IPS DF 6.9 (cell line): ENCODE data around the gene DLL4.

Experiments used
- DNase-seq: peaks from one replicate; pipeline ENCODE4 v3.0.0-alpha.2; 2013; ENCODE audit warnings: low read depth, low spot score
- H3K27ac ChIP-seq: one replicate; pipeline ENCODE4 v1.5.1; 2013; ENCODE audit warnings: low read length, control low read depth
- H3K27me3 ChIP-seq: 2 replicates; pipeline ENCODE4 v1.6.1; 2013; ENCODE audit warnings: mild to moderate bottlenecking, low read length; ENCODE audit not compliant: control insufficient read depth, insufficient read depth
- H3K36me3 ChIP-seq: 2 replicates; pipeline ENCODE4 v1.6.1; 2013; ENCODE audit warnings: low read length; ENCODE audit not compliant: control insufficient read depth, insufficient read depth
- H3K4me1 ChIP-seq: 2 replicates; pipeline ENCODE4 v1.6.1; 2013; ENCODE audit warnings: low read length; ENCODE audit not compliant: control insufficient read depth, insufficient read depth
- H3K4me3 ChIP-seq: 2 replicates; pipeline ENCODE4 v1.5.1; 2013; ENCODE audit warnings: mild to moderate bottlenecking, low read length
- H3K9me3 ChIP-seq: 2 replicates; pipeline ENCODE4 v1.6.1; 2013; ENCODE audit warnings: low read length, inconsistent platforms; ENCODE audit not compliant: control insufficient read depth, insufficient read depth
- WGBS: extraction: QIAGEN DNeasy Blood & Tissue Kit; methylation state at CpG from one replicate; pipeline ENCODE4 v1.1.7; 2013; ENCODE audit warnings: mixed read lengths, missing lambda C conversion rate; ENCODE audit not compliant: insufficient read length, insufficient coverage; 5-methylcytosine and 5-hydroxymethylcytosine counted together

DLL4 gene

DNA sequence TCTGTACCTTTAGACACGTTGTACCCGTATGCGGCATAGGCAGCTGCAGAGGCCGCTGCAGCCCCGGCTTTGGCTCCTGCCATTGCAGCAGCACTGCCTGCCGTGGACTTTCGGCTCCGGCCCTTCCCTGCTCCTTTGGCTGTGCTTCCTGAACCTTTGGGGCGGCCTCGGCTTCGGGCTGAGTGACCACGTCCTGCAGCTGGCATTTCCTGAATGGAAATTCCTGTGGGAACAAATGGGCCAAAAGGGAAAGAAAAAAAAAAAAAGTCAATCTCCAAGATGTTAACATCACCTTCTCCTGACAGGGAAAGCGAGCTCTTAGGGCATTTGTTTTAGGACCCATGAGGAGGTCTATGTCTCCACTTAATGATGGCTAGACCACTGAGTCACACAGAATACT, 53.7 kb downstream of the DLL4 start:
- Histone ChIP-seq H3K27ac (no peak overlapping the region), H3K36me3 (peaks cover 37% of the 10 kb centered on the region), H3K27me3 (no peaks in the 10 kb centered on the region), H3K9me3 (no peaks in the 10 kb centered on the region), H3K4me1 (no peaks in the 10 kb centered on the region), H3K4me3 (no peak overlapping the region)
- WGBS, result no CpG with 5 or more reads among the region's 13 CpGs
- DNase-seq, result no peak

DNA sequence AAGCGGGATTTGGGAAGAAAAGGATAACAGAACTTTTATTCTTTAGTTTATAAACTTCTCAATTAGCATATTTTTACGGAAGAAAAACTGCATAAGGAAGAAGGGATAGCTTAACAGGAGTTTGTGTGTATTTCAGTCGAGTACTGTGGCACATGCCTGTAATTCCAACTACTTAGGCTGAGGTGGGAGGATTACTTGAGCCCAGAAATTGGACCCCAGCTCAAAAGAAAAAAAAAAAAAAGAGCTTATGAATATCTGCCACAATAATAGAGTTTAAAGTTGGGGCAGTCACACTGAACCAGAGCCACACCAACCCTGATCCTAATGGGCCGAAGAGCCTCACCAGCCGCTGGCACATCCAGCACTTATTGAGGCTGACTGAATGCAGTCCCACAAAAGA, 55.3 kb downstream of the DLL4 start:
- Histone ChIP-seq H3K36me3 (peaks cover 32% of the 10 kb centered on the region), H3K4me3 (no peak overlapping the region), H3K27me3 (no peaks in the 10 kb centered on the region), H3K27ac (no peak overlapping the region), H3K4me1 (no peaks in the 10 kb centered on the region), H3K9me3 (no peaks in the 10 kb centered on the region)
- no peak for DNase-seq
- no CpG with 5 or more reads among the region's 5 CpGs for WGBS

GRCh38 chr15:40984964-40985363, 55.8 kb downstream of the DLL4 start:
- Histone ChIP-seq H3K27ac (no peak overlapping the region), H3K4me1 (no peaks in the 10 kb centered on the region), H3K36me3 (peaks cover 28% of the 10 kb centered on the region), H3K4me3 (no peak overlapping the region), H3K27me3 (no peaks in the 10 kb centered on the region), H3K9me3 (no peaks in the 10 kb centered on the region)
- no peak for DNase-seq
- no CpG with 5 or more reads among the region's 4 CpGs for WGBS

DNA sequence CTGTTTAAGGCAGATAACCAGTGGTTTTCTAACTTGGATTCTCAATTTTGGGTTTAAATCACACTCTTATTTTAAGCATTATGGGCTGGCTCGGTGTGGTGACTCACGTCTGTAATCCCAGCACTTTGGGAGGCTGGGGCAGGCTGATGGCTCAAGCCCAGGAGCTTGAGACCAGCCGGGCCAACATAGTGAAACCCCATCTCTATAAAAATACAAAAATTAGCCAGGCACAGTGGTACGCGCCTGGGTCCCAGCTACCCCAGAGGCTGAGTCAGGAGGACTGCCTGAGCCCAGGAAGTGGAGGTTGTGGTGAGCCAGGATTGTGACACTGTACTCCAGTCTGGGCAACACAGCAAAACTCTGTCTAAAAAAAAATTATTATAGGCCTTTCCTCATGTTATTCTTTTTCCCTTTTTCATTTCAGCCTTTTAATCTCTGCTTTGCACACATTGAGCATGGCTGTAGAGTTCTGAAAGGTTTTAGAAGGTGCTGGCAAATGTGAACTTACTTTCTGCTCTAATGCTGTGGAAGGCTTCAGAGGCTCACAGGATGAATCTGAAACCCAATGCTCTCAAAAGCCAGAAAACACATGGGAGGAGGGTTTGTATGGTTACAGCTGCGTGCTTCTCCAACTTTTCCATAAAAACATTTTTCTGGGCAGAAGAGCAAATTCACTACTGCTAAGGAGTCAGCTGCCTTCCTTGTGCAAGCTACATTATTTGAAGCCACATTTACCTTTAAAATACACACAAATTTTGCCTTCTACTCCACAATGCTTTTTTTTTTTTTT, 56.6 kb downstream of the DLL4 start:
- no peak for DNase-seq
- no CpG with 5 or more reads among the region's 6 CpGs for WGBS
- Histone ChIP-seq H3K36me3 (peaks cover 21% of the 10 kb centered on the region), H3K4me3 (no peak overlapping the region), H3K4me1 (no peaks in the 10 kb centered on the region), H3K9me3 (no peaks in the 10 kb centered on the region), H3K27ac (no peak overlapping the region), H3K27me3 (no peaks in the 10 kb centered on the region)

- no peak overlapping the region for H3K27ac ChIP-seq
- DNase-seq, result no peak
- no peaks in the 10 kb centered on the region for H3K4me1 ChIP-seq
- no CpG with 5 or more reads among the region's 7 CpGs for WGBS
- H3K27me3 ChIP-seq, result no peaks in the 10 kb centered on the region
- no peaks in the 10 kb centered on the region for H3K9me3 ChIP-seq
- peaks cover 15% of the 10 kb centered on the region for H3K36me3 ChIP-seq
- H3K4me3 ChIP-seq, result no peak overlapping the region
Observed at GRCh38 chr15:40986820-40987219, 57.7 kb downstream of the DLL4 start.

DNA sequence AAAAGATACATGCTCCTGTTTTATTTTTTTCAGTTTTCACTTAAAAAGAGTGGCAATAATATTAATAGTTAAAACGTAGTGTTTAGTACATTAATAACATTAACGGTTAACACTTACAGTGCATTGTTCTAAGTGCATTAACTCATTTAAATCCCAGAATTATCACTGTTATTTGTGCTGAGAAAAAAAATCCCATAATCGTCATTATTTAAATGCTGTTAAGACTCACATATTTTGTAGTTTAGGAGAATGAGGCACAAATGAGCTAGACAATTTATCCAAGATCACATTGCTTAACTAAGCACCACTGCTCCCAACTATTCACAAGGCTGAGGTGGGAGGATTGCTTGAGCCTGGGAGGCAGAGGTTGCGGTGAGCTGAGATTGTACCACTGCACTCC, 59.0 kb downstream of the DLL4 start:
- no CpG with 5 or more reads among the region's 4 CpGs for WGBS

More for the DNA sequence above, 59.0 kb downstream of the DLL4 start:
- Histone ChIP-seq H3K4me3 (no peak overlapping the region), H3K27ac (no peak overlapping the region), H3K9me3 (no peaks in the 10 kb centered on the region), H3K4me1 (no peaks in the 10 kb centered on the region), H3K27me3 (no peaks in the 10 kb centered on the region), H3K36me3 (peaks cover 7% of the 10 kb centered on the region)
- DNase-seq, result no peak
